Cardiac septum (tissue), 1 donor: ENCODE measurements around the gene PHLDA3. TPM values are rescaled to one million over a fixed set of nuclear protein-coding genes. Genes with fewer than 3 reads are reported as not detected.

Experiments used
- DNase-seq: peaks from one replicate; pipeline ENCODE4 v3.0.0-alpha.2; 2020; ENCODE audit warnings: low spot score
- intact Hi-C: fragments of 100-400 bp; cut with DNase I; formaldehyde crosslinking; loops from one replicate; pipeline ENCODE4 v1.14.0; 2022
- total RNA-seq: library from RNA; stranded (reverse); fragmentation: NEBNext Ultra II Directional; extraction: Animal tissue kit (Norgen Biotek cat#: 25700); gene quantifications from one replicate; pipeline ENCODE4 v1.2.1, GENCODE V29; 2021
- donor health status: DM: no; HTN: no; CAD: no.

The PHLDA3 gene
- total RNA-seq, 1 donor from 2014 or later = 44.6 TPM

GRCh38 chr1:201448990-201449389 is 20.0 kb downstream of the PHLDA3 start:
- intact Hi-C loops = loop anchor here (1.0 to 2.0 kb wide), 2 partner anchors 32 to 64 kb away; no protein-coding TSS in a partner anchor
- DNase-seq = no peak

GRCh38 chr1:201447903-201448871 is 20.8 kb downstream of the PHLDA3 start:
- peak; percentile 85 for DNase-seq
- intact Hi-C loops = loop anchor here (1.0 to 2.0 kb wide), 2 partner anchors 33 to 65 kb away; no protein-coding TSS in a partner anchor

- DNase-seq = no peak
- intact Hi-C loops = no loop called here
Observed at GRCh38 chr1:201445310-201445709, 23.7 kb downstream of the PHLDA3 start.

- intact Hi-C loops = no loop called here
- no peak for DNase-seq
Observed at GRCh38 chr1:201444792-201445191, 24.2 kb downstream of the PHLDA3 start.

GRCh38 chr1:201443747-201444146 is 25.2 kb downstream of the PHLDA3 start:
- DNase-seq = no peak
- intact Hi-C loops = no loop called here

- DNase-seq = no peak
- intact Hi-C loops = no loop called here
Observed at GRCh38 chr1:201436969-201437368, 32.0 kb downstream of the PHLDA3 start.

- intact Hi-C loops = no loop called here
- no peak for DNase-seq
Observed at GRCh38 chr1:201436393-201436792, 32.6 kb downstream of the PHLDA3 start.

- intact Hi-C loops = no loop called here
- no peak for DNase-seq
Observed at GRCh38 chr1:201434266-201434665, 34.7 kb downstream of the PHLDA3 start.

- no peak for DNase-seq
- intact Hi-C loops = no loop called here
Observed at GRCh38 chr1:201433609-201434008, 35.4 kb downstream of the PHLDA3 start.

GRCh38 chr1:201430776-201431175 is 38.2 kb downstream of the PHLDA3 start:
- DNase-seq = no peak
- intact Hi-C loops = no loop called here

- intact Hi-C loops = no loop called here
- no peak for DNase-seq
Observed at GRCh38 chr1:201429736-201430501, 39.1 kb downstream of the PHLDA3 start.

- intact Hi-C loops = no loop called here
- DNase-seq = no peak
Observed at GRCh38 chr1:201427963-201428362, 41.0 kb downstream of the PHLDA3 start.

GRCh38 chr1:201426479-201427310 is 42.3 kb downstream of the PHLDA3 start:
- intact Hi-C loops = no loop called here
- peak; percentile 85 for DNase-seq

GRCh38 chr1:201424146-201424545 is 44.8 kb downstream of the PHLDA3 start:
- intact Hi-C loops = no loop called here
- DNase-seq = no peak

GRCh38 chr1:201423655-201424054 is 45.3 kb downstream of the PHLDA3 start:
- no peak for DNase-seq
- intact Hi-C loops = no loop called here

- intact Hi-C loops = no loop called here
- DNase-seq = no peak
Observed at GRCh38 chr1:201422436-201423030, 46.5 kb downstream of the PHLDA3 start.

GRCh38 chr1:201422026-201422425 is 47.0 kb downstream of the PHLDA3 start:
- intact Hi-C loops = no loop called here

GRCh38 chr1:201421041-201421440 is 47.9 kb downstream of the PHLDA3 start:
- intact Hi-C loops = no loop called here
- DNase-seq = no peak

More at GRCh38 chr1:201422026-201422425, 47.0 kb downstream of the PHLDA3 start:
- DNase-seq = no peak

GRCh38 chr1:201420608-201421002 is 48.4 kb downstream of the PHLDA3 start:
- intact Hi-C loops = no loop called here
- DNase-seq = no peak
